ENCODE measurements around the gene LGALS9. TPM values are rescaled to one million over a fixed set of nuclear protein-coding genes. Genes with fewer than 3 reads are reported as not detected.
"Not testable (repeated sequence)": the region's sequence is repeated elsewhere in the genome, so short reads cannot be mapped to it uniquely, and the experiment has no call there.

Gene LGALS9
- total and polyA plus RNA-seq, 7 experiments from 2014 or later: 11.0 to 198 (median 15.0) TPM

- DNase-seq (no peak), ATAC-seq (no peak)
- ChIA-PET POLR2A (no interaction called here), CTCF (no interaction called here)
- Mint-ChIP-seq H3K4me3 (no peak overlapping the region), H3K4me1 (peaks cover 0 to 3% (median 0%) of the 10 kb centered on the region in 7 donors), H3K27ac (no peak overlapping the region), H3K27me3 (peaks cover 0 to 14% (median 8%) of the 10 kb centered on the region in 5 donors), H3K36me3 (no peaks in the 10 kb centered on the region), H3K9me3 (no peaks in the 10 kb centered on the region)
- Histone ChIP-seq H3K27me3 (ENCODE audit: control insufficient read depth in 2 of 2, insufficient read depth in 2 of 2, low read length in 2 of 2) (no peaks in the 10 kb centered on the region), H3K9me3 (ENCODE audit: control insufficient read depth in 2 of 3, low read length in 3 of 3) (no peaks in the 10 kb centered on the region), H3K4me1 (ENCODE audit: control insufficient read depth in 2 of 2, insufficient read depth in 2 of 2, low read length in 2 of 2) (no peaks in the 10 kb centered on the region), H3K27ac (ENCODE audit: low read depth, low read length) (no peak overlapping the region), H3K4me3 (ENCODE audit: low read length) (no peak overlapping the region), H3K36me3 (ENCODE audit: control insufficient read depth in 2 of 3, insufficient read depth in 3 of 3, low read length in 3 of 3) (no peaks in the 10 kb centered on the region)
- intact Hi-C loops (cut with micrococcal nuclease): no loop called here
Observed at GRCh38 chr17:27677191-27677590, 46.2 kb downstream of the LGALS9 start.

- H3K27me3 ChIP-seq (ENCODE audit: control insufficient read depth in 2 of 2, insufficient read depth in 2 of 2, low read length in 2 of 2); H3K4me3 ChIP-seq (ENCODE audit: low read length); H3K36me3 Mint-ChIP-seq; H3K4me1 Mint-ChIP-seq; H3K27ac Mint-ChIP-seq; H3K4me1 ChIP-seq (ENCODE audit: control insufficient read depth in 2 of 2, insufficient read depth in 2 of 2, low read length in 2 of 2); H3K9me3 ChIP-seq (ENCODE audit: control insufficient read depth in 2 of 3, low read length in 3 of 3); CTCF ChIA-PET; H3K36me3 ChIP-seq (ENCODE audit: control insufficient read depth in 2 of 3, insufficient read depth in 3 of 3, low read length in 3 of 3); DNase-seq; H3K27ac ChIP-seq (ENCODE audit: low read depth, low read length); H3K4me3 Mint-ChIP-seq; POLR2A ChIA-PET; ATAC-seq; intact Hi-C loops (cut with micrococcal nuclease): not testable (repeated sequence)
- Mint-ChIP-seq H3K9me3 (peaks cover 3 to 34% (median 12%) of the 10 kb centered on the region in 11 donors), H3K27me3 (peaks cover 15 to 51% (median 26%) of the 10 kb centered on the region in 5 donors)
Observed at GRCh38 chr17:27686322-27686721, 55.3 kb downstream of the LGALS9 start.

- peaks cover 7 to 34% (median 13%) of the 10 kb centered on the region in 5 donors for H3K27me3 Mint-ChIP-seq
- peaks cover 0 to 15% (median 4%) of the 10 kb centered on the region in 5 donors for H3K36me3 Mint-ChIP-seq
- Histone ChIP-seq H3K4me3 (ENCODE audit: low read length) (no peak overlapping the region), H3K27ac (ENCODE audit: low read depth, low read length) (no peak overlapping the region), H3K4me1 (ENCODE audit: control insufficient read depth in 2 of 2, insufficient read depth in 2 of 2, low read length in 2 of 2) (no peaks in the 10 kb centered on the region), H3K27me3 (ENCODE audit: control insufficient read depth in 2 of 2, insufficient read depth in 2 of 2, low read length in 2 of 2) (no peaks in the 10 kb centered on the region), H3K36me3 (ENCODE audit: control insufficient read depth in 2 of 3, insufficient read depth in 3 of 3, low read length in 3 of 3) (no peaks in the 10 kb centered on the region), H3K9me3 (ENCODE audit: control insufficient read depth in 2 of 3, low read length in 3 of 3) (peaks cover 0 to 27% (median 3%) of the 10 kb centered on the region in 3 experiments)
- no peak overlapping the region for H3K4me3 Mint-ChIP-seq
- DNase-seq (no peak), ATAC-seq (no peak)
- H3K27ac Mint-ChIP-seq: no peak overlapping the region
- no peaks in the 10 kb centered on the region for H3K4me1 Mint-ChIP-seq
- POLR2A ChIA-PET: no interaction called here
- intact Hi-C loops (cut with micrococcal nuclease): no loop called here
- peaks cover 12 to 54% (median 27%) of the 10 kb centered on the region in 11 donors for H3K9me3 Mint-ChIP-seq
- CTCF ChIA-PET: no interaction called here
Observed at GRCh38 chr17:27690882-27691281, 59.9 kb downstream of the LGALS9 start.

GRCh38 chr17:27695254-27695814 lies 64.3 kb downstream of the LGALS9 start:
- H3K9me3 Mint-ChIP-seq: peaks cover 9 to 65% (median 27%) of the 10 kb centered on the region in 11 donors

More at GRCh38 chr17:27695254-27695814, 64.3 kb downstream of the LGALS9 start:
- POLR2A ChIA-PET; H3K4me3 ChIP-seq (ENCODE audit: low read length); H3K4me3 Mint-ChIP-seq; intact Hi-C loops (cut with micrococcal nuclease); H3K36me3 ChIP-seq (ENCODE audit: control insufficient read depth in 2 of 3, insufficient read depth in 3 of 3, low read length in 3 of 3); H3K27ac ChIP-seq (ENCODE audit: low read depth, low read length); H3K4me1 Mint-ChIP-seq; H3K27ac Mint-ChIP-seq; CTCF ChIA-PET; H3K27me3 ChIP-seq (ENCODE audit: control insufficient read depth in 2 of 2, insufficient read depth in 2 of 2, low read length in 2 of 2); DNase-seq; ATAC-seq; H3K4me1 ChIP-seq (ENCODE audit: control insufficient read depth in 2 of 2, insufficient read depth in 2 of 2, low read length in 2 of 2): not testable (repeated sequence)
- Mint-ChIP-seq H3K27me3 (peaks cover 5 to 28% (median 9%) of the 10 kb centered on the region in 5 donors), H3K36me3 (peaks cover 0 to 20% (median 4%) of the 10 kb centered on the region in 5 donors)
- peaks cover 0 to 25% (median 3%) of the 10 kb centered on the region in 3 experiments for H3K9me3 ChIP-seq (ENCODE audit: control insufficient read depth in 2 of 3, low read length in 3 of 3)

Other genes with a start within 250 kb of the LGALS9 start
- gene KSR1, start 174.7 kb upstream of the LGALS9 start, total RNA-seq: 10 to 100 TPM; 22.5 to 96.4 (median 27.8) TPM
- gene KSR1, start 174.7 kb upstream of the LGALS9 start, polyA plus RNA-seq: 1 to 10 TPM in 1 of 2 donors, under 1 TPM in 1; 0.52 to 1.8 TPM
- gene NOS2, start 169.3 kb downstream of the LGALS9 start, total RNA-seq: under 1 TPM in 3 of 5 experiments, not detected in 2; 0.11 to 0.30 (median 0.16) TPM
- gene NOS2, start 169.3 kb downstream of the LGALS9 start, polyA plus RNA-seq: not detected